SKM-1 (cell line): ENCODE measurements around the gene DDA1.
"Not testable (repeated sequence)": the region's sequence is repeated elsewhere in the genome, so short reads cannot be mapped to it uniquely, and the experiment has no call there.

Experiments used
- DNase-seq: peaks from one replicate; lab custom pipeline; 2025; ENCODE audit not compliant: unreplicated experiment; lab: John Stamatoyannopoulos, UW

The DDA1 gene

GRCh38 chr19:17341386-17341785, 32.0 kb downstream of the DDA1 start:
- no peak for DNase-seq

GRCh38 chr19:17341845-17342244, 32.5 kb downstream of the DDA1 start:
- DNase-seq = no peak

- DNase-seq = peak; percentile 12
Measured at GRCh38 chr19:17346109-17346671, 36.8 kb downstream of the DDA1 start.

GRCh38 chr19:17347361-17347760, 38.0 kb downstream of the DDA1 start:
- no peak for DNase-seq

DNA sequence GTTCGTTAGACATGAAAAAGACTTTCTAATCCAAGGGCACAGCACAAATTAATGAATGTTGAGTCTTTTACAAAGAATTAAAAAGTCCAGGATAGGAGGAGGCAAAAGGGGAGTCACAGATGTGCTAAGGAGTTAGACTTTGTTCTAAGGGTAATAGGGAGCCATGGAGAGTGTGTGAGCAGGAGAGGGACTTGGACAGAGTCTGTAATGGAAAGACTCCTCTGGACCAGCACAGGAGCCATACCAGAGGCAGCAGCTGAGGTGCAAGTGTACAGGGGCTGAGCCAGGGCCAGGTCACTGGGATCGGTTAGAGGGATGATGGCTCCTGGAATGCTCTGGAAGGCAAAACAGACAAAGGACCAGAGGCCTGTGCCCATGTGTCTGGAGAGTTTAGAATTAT, 38.5 kb downstream of the DDA1 start:
- DNase-seq = no peak

- DNase-seq = no peak
Measured at GRCh38 chr19:17348700-17349099, 39.3 kb downstream of the DDA1 start.

DNA sequence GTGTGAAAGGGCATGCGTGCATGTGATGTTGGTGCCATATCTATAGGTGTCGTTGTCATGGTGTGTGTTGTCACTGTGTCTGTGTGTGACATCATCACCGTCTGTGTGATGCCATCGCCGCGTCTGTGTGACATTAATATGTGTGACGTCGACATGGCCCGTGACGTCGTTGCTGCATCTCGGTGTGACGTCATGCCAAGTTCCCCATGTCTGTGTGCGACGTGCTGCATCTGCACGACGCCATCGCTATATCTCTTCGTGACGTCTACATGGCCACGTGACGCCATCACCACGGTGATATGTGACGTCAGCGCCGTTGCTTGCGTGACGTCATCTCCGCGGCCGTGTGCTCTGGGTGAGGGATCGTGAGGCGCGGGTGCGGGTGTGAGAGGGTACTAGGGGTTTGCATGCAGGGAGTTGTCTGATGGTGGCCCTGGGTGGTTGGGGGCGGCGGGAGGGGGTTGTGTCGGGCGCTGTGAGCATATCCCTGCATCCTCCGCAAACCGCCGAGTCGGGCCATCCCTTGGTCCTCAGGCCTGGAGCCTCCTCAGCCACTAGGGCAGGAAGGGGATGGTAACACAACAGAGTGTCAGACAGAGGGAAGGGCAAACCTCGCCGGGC, 42.6 kb downstream of the DDA1 start:
- DNase-seq = no peak

GRCh38 chr19:17352608-17353280, 43.4 kb downstream of the DDA1 start:
- DNase-seq = no peak

DNA sequence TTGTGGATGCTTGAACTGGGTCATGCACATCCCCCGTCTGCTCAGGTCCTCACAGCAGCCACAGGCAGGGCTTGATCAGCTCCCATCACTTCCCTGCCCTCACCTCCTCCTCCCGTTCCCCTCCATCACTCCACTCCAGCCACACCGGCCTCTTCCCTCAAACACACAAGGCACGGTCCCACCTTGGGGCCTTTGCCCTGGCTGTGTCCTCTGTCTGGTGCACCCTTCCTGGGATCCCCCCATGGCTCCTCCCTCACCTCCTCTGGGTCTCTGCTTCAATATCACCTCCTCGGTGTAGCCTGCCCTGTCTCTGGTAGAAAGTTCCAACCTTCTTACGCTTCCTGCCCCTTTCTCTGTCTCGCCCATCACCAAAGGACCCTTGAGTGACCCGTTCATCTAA, 44.0 kb downstream of the DDA1 start:
- DNase-seq = no peak

DNA sequence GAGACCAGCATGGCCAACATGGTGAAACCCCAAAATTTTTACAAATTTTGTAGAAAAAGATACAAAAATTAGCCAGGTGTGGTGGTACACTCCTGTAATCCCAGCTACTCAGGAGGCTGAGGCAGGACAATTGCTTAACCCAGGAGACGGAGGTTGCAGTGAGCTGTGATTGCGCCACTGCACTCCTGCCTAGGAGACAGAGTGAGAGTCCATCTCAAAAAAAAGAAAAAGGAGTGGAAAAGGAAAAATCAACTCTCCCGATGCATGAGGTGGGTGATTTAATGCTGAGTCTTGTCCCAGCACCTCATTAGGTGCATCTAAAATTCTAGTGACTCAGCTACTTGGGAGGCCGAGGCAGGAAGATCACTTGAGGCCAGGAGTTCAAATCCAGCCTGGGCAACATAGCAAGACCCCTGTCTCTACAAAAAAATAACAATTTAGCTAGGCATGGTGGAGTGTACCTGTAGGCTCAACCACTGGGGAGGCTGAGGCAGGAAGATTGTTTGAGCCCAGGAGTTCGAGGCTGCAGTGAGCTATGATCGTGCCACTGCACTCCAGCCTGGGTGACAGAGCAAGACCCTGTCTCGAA, 47.8 kb downstream of the DDA1 start:
- DNase-seq = no peak

- no peak for DNase-seq
Measured at GRCh38 chr19:17357724-17358123, 48.4 kb downstream of the DDA1 start.

DNA sequence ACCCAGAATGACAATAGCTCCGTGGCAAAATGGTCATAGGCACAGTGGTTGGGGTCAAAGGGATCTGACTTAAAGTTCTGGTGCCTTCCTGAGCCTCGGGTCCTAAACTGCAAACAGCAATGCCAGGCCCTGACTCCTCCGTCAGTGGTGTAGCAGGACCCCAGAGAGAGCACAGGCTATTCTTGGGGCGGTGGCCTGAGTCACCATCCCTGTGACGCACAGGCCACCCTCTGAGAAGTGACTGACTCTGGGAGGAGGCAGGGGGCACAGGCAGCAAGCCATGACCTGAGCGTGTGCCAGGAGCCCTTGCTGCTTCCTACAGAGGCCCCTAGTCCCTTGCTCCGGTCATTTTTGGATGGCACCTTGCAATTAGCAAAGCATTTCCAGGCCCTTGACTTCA, 49.0 kb downstream of the DDA1 start:
- DNase-seq = no peak

GRCh38 chr19:17359905-17360800, 50.8 kb downstream of the DDA1 start:
- no peak for DNase-seq

DNA sequence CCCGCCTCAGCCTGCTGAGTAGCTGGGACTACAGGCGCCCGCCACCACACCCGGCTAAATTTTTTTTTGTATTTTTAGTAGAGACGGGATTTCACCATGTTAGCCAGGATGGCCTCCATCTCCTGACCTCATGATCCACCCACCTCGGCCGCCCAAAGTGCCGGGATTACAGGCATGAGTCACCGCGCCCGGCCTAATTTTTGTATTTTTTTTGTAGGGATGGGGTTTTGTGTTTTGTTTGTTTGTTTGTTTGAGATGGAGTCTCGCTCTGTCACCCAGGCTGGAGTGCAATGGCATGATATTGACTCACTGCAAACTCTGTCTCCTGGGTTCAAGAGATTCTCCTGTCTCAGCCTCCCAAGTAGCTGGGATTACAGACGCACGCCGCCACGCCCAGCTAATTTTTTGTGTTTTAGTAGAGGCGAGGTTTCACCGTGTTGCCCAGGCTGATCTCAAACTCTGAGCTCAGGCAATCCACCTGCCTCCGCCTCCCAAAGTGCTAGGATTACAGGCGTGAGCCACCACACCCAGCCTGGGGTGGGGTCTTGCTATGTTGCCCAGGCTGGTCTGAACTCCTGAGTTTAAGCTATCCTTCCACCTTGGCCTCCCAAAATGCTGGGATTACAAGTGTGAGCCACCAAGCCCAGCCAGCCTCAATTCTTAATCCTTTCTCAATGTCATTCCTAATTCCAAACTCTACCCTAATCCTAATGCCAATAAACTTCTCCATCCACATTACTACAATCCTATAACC, 54.7 kb downstream of the DDA1 start:
- not testable (repeated sequence) for DNase-seq

DNA sequence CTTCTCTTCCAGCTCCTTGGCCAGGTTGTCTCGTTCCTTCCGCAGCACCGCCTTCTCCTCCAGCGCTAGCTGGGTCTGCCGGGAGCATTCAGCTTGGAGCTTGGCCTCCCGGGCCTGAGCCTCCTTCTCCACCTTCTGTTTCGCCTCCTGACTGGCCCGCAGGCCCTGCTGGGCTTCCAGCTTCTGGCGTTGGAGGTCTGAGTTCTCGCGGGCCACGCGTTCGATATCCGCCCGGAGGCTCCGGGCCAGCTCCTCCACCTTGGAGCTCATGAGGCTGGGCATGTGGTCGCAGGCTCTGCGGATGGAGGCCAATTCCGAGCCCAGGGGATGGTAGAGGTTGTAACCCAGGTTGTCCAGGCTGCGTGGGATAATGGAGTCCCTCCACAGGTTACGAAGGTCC, 56.0 kb downstream of the DDA1 start:
- no peak for DNase-seq

DNA sequence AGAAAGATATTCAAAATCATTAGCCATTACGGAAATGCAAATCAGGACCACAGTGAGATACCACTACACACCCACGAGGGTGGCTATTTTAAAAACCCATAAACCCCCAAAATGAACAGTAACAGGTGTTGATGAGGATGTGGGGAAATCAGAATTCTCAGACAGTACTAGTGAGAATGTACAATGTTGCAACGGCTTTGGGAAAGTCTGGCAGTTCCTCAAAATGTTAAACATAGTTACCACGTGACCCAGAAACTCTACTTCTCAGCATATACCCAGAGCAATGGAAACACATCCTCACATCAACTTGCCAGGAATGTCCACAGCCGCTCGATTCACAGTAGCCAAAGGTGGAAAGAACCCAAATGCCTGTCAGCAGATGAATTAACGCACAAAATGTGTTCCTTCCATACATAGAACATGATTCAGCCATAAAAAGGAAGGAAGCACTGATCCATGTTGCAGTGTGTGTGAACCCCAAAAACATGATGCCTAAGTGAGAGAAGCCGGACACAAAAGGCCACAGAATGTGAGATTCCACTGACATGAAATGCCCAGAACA, 60.7 kb downstream of the DDA1 start:
- DNase-seq = peak; percentile 74
